HepG2 (cell line): ENCODE results near the gene IFIT1. TPM values are rescaled to one million over a fixed set of nuclear protein-coding genes. Genes with fewer than 3 reads are reported as not detected.

Experiments used
- AGO2 ChIP-seq: fragments of 200-400 bp; formaldehyde crosslinking; optimal IDR thresholded peaks from 2 replicates; pipeline ENCODE3; 2017; ENCODE audit warnings: mild to moderate bottlenecking, low read depth, low read length, moderate library complexity
- CERS6 ChIP-seq: sonication (generic); formaldehyde crosslinking; IDR thresholded peaks from 2 replicates; pipeline ENCODE4 v1.5.0; 2020; ENCODE audit warnings: missing genetic modification reagents
- GATAD1 ChIP-seq: IDR thresholded peaks from 2 replicates; pipeline ENCODE4 v1.6.1; 2016; ENCODE audit warnings: missing genetic modification reagents, missing compliant biosample characterization
- IRF1 ChIP-seq: sonication (generic); formaldehyde crosslinking; IDR thresholded peaks from 2 replicates; pipeline ENCODE4 v1.4.0; 2020; ENCODE audit warnings: low read depth, mild to moderate bottlenecking, missing genetic modification reagents
- POLR2A ChIP-seq, 2 experiments: IDR thresholded peaks; 2 replicates each; pipeline ENCODE4 v1.6.1; 2011; ENCODE audit warnings: low read depth in 2 of 2, low read length in 2 of 2, mild to moderate bottlenecking in 1 of 2, moderate library complexity in 1 of 2; ENCODE audit not compliant: insufficient read depth in 1 of 2
- THRA ChIP-seq: sonication (generic); formaldehyde crosslinking; IDR thresholded peaks from 2 replicates; pipeline ENCODE4 v1.4.0; 2020; ENCODE audit warnings: missing genetic modification reagents, borderline replicate concordance
- ZBTB40 ChIP-seq, 2 experiments: fragments of 450-650 bp in 1 of 2; sonication (generic) in 1 of 2; formaldehyde crosslinking in 1 of 2; IDR thresholded peaks; 2 replicates each; pipeline versions ENCODE4 v1.6.1 to v1.8.0; 2016 to 2022; ENCODE audit warnings: antibody characterized with exemption in 1 of 2, mild to moderate bottlenecking in 1 of 2, missing genetic modification reagents in 1 of 2
- ZNF281 ChIP-seq: sonication (generic); formaldehyde crosslinking; IDR thresholded peaks from 2 replicates; pipeline ENCODE4 v1.4.0; 2020; ENCODE audit warnings: missing genetic modification reagents, borderline replicate concordance
- polyA plus RNA-seq, 8 experiments: library from polyadenylated mRNA; depleted of rRNA in 3 of 8; stranded (reverse) in 7 of 8; unstranded in 1 of 8; fragments of >200 nt; fragmentation: Illumina TruSeq in 4 of 8; extraction: Trizol in 4 of 8; gene quantifications; 2 replicates each; pipeline versions ENCODE4 v1.2.1 to v1.2.3, GENCODE V29; 2011 to 2016; ENCODE audit warnings: low read depth in 4 of 8, missing spikeins in 1 of 8, mixed read lengths in 1 of 8; ENCODE audit not compliant: insufficient read depth in 1 of 8
- total RNA-seq, 5 experiments: library from RNA; depleted of rRNA; stranded (reverse); fragments of >200 nt; fragmentation: Illumina TruSeq; extraction: Trizol; gene quantifications; 2 replicates each; pipeline ENCODE4 v1.2.3, GENCODE V29; 2016; ENCODE audit warnings: low read depth in 1 of 5

The IFIT1 gene
- total and polyA plus RNA-seq, 2 of the 13 experiments (the other 11 are each of a cell fraction or from before 2014, with no cell fraction given), result 1.5 to 5.5 TPM

- TF ChIP-seq IRF1 (CRISPR knock-in tag), result no peak
- no peak for TF ChIP-seq GATAD1 (CRISPR knock-in tag)
- no peak for TF ChIP-seq POLR2A (IDR thresholded peaks at IDR 0.05; ENCODE audit: insufficient read depth in 1 of 2, low read depth in 2 of 2, low read length in 2 of 2)
- no peak for TF ChIP-seq ZBTB40 (IDR thresholded peaks at IDR 0.05)
- 0 out of 2 replicates have a peak, but pooled peaks have one; percentile 30 for TF ChIP-seq ZBTB40 (CRISPR knock-in tag; IDR thresholded peaks at IDR 0.05)
- TF ChIP-seq CERS6 (CRISPR knock-in tag), result no peak
- TF ChIP-seq AGO2, result peak; percentile 56
- no peak for TF ChIP-seq ZNF281 (CRISPR knock-in tag)
- no peak; the same call in 1 of the 2 replicates for TF ChIP-seq THRA (CRISPR knock-in tag)
Observed at GRCh38 chr10:89414879-89415821, 22.7 kb downstream of the IFIT1 start (continued).
